Mesothelial cell of epicardium (in vitro differentiated cells): ENCODE data around the gene DPF3. TPM values are rescaled to one million over a fixed set of nuclear protein-coding genes. Genes with fewer than 3 reads are reported as not detected.

Experiments
- DNase-seq, 2 experiments: peaks; one replicate each; pipeline ENCODE4 v3.0.0; 2021; ENCODE audit warnings: low spot score in 2 of 2; ENCODE audit not compliant: unreplicated experiment in 2 of 2
- H3K27ac Mint-ChIP-seq: 2 replicates; pipeline ENCODE4 v1.8.0; 2021; ENCODE audit warnings: mixed read lengths
- H3K27me3 Mint-ChIP-seq: 2 replicates; pipeline ENCODE4 v1.8.0; 2021; ENCODE audit warnings: low read depth, mixed read lengths
- H3K36me3 Mint-ChIP-seq: 2 replicates; pipeline ENCODE4 v1.8.0; 2021; ENCODE audit warnings: mixed read lengths
- H3K4me1 Mint-ChIP-seq: 2 replicates; pipeline ENCODE4 v1.8.0; 2021; ENCODE audit warnings: mixed read lengths
- H3K4me3 Mint-ChIP-seq: 2 replicates; pipeline ENCODE4 v1.8.0; 2021; ENCODE audit warnings: mild to moderate bottlenecking, moderate library complexity, mixed read lengths
- H3K9me3 Mint-ChIP-seq: 2 replicates; pipeline ENCODE4 v1.8.0; 2021; ENCODE audit warnings: mixed read lengths
- CTCF ChIP-seq: fragments of 200-600 bp; sonication (generic); IDR thresholded peaks from one replicate; pipeline ENCODE4 v1.5.0; 2021; ENCODE audit warnings: antibody characterized with exemption; ENCODE audit not compliant: unreplicated experiment
- total RNA-seq: library from RNA; stranded (reverse); gene quantifications from 3 replicates; pipeline ENCODE4 v1.2.1, GENCODE V29; 2021

Gene DPF3
- total RNA-seq, 1 donor from 2014 or later = 1.3 TPM

- Mint-ChIP-seq H3K9me3 (peaks cover 6% of the 10 kb centered on the region), H3K4me1 (peaks cover 10% of the 10 kb centered on the region), H3K36me3 (peaks cover 2% of the 10 kb centered on the region), H3K27me3 (peaks cover 3% of the 10 kb centered on the region), H3K27ac (no peak overlapping the region), H3K4me3 (no peak overlapping the region)
- TF ChIP-seq CTCF = no peak
- no peak for DNase-seq
Observed at GRCh38 chr14:72678356-72678755, 215.5 kb downstream of the DPF3 start.

- Mint-ChIP-seq H3K9me3 (peaks cover 6% of the 10 kb centered on the region), H3K4me1 (peaks cover 10% of the 10 kb centered on the region), H3K27me3 (peaks cover 5% of the 10 kb centered on the region), H3K4me3 (no peak overlapping the region), H3K27ac (no peak overlapping the region), H3K36me3 (peaks cover 2% of the 10 kb centered on the region)
- no peak for DNase-seq
- no peak for TF ChIP-seq CTCF
Observed at GRCh38 chr14:72677664-72678063, 216.2 kb downstream of the DPF3 start.

GRCh38 chr14:72675126-72675525, 218.8 kb downstream of the DPF3 start:
- H3K36me3 Mint-ChIP-seq = peaks cover 2% of the 10 kb centered on the region
- no peak for DNase-seq
- no peak overlapping the region for H3K27ac Mint-ChIP-seq
- H3K27me3 Mint-ChIP-seq = peaks cover 8% of the 10 kb centered on the region
- H3K9me3 Mint-ChIP-seq = peaks cover 6% of the 10 kb centered on the region
- TF ChIP-seq CTCF = no peak
- no peak overlapping the region for H3K4me3 Mint-ChIP-seq
- H3K4me1 Mint-ChIP-seq = peaks cover 10% of the 10 kb centered on the region

- H3K27ac Mint-ChIP-seq = no peak overlapping the region
- H3K36me3 Mint-ChIP-seq = peaks cover 2% of the 10 kb centered on the region
- H3K27me3 Mint-ChIP-seq = peaks cover 8% of the 10 kb centered on the region
- DNase-seq = no peak
- H3K9me3 Mint-ChIP-seq = peaks cover 6% of the 10 kb centered on the region
- no peak overlapping the region for H3K4me3 Mint-ChIP-seq
- H3K4me1 Mint-ChIP-seq = peaks cover under 1% of the 10 kb centered on the region
- no peak for TF ChIP-seq CTCF
Observed at GRCh38 chr14:72673179-72673578, 220.7 kb downstream of the DPF3 start.

GRCh38 chr14:72666610-72667009, 227.3 kb downstream of the DPF3 start:
- Mint-ChIP-seq H3K4me3 (no peak overlapping the region), H3K27ac (no peak overlapping the region), H3K4me1 (peaks cover 16% of the 10 kb centered on the region), H3K36me3 (no peaks in the 10 kb centered on the region), H3K27me3 (no peaks in the 10 kb centered on the region), H3K9me3 (no peaks in the 10 kb centered on the region)
- no peak for TF ChIP-seq CTCF
- DNase-seq = no peak

- DNase-seq = no peak
- no peak for TF ChIP-seq CTCF
- Mint-ChIP-seq H3K27me3 (no peaks in the 10 kb centered on the region), H3K9me3 (no peaks in the 10 kb centered on the region), H3K4me3 (no peak overlapping the region), H3K27ac (no peak overlapping the region), H3K36me3 (no peaks in the 10 kb centered on the region), H3K4me1 (peaks cover 16% of the 10 kb centered on the region)
Observed at GRCh38 chr14:72665259-72665658, 228.6 kb downstream of the DPF3 start.
